HCT116 (cell line): ENCODE results near the gene C6orf47. TPM values are rescaled to one million over a fixed set of nuclear protein-coding genes. Genes with fewer than 3 reads are reported as not detected.

ENCODE experiments used
- ATAC-seq: fragments of 200-7000 bp; cut with Tn5 transposase; 2 replicates; pipeline ENCODE4 v1.9.1; 2020; ENCODE audit warnings: mild to moderate bottlenecking, moderate library complexity
- BruUV-seq: library from RNA; stranded (reverse); fragments of 400-500 nt; replicated peaks from 2 replicates; lab custom pipeline; 2021; lab: Mats Ljungman, UMichigan
- CTCF ChIA-PET: fragments of 300-600 bp; sonication (Branson Sonifier 250); formaldehyde crosslinking; loops from one replicate; lab custom pipeline; 2021; ENCODE audit warnings: antibody characterized with exemption; lab: Charles Lee
- POLR2A ChIA-PET: fragments of 300-600, 350-600 bp; sonication (Branson Sonifier 250); formaldehyde crosslinking; loops from one replicate; lab custom pipeline; 2021; ENCODE audit warnings: antibody characterized with exemption; lab: Charles Lee
- RAD21 ChIA-PET, 2 experiments: fragments of 300-600 bp; sonication (Branson Sonifier 250); formaldehyde crosslinking; loops; one replicate each; lab custom pipeline; 2023; ENCODE audit warnings: low total read pairs in 2 of 2; ENCODE audit not compliant: uncharacterized antibody in 2 of 2, unreplicated experiment in 2 of 2, low non-redundant PET in 1 of 2; lab: Charles Lee
- DNase-seq: peaks from one replicate; pipeline ENCODE4 v3.0.0-alpha.2; 2010; ENCODE audit warnings: low read depth, low spot score
- H2AFZ ChIP-seq: fragments of 200-600 bp; shearing (Covaris generic), sonication (generic); 2 replicates; pipeline ENCODE4 v1.6.1; 2017; ENCODE audit warnings: low read depth, mixed run types, mixed read lengths, antibody characterized with exemption, low read length; ENCODE audit not compliant: poor library complexity, severe bottlenecking
- H3K27ac ChIP-seq: 2 replicates; pipeline ENCODE4 v1.5.1; 2012; ENCODE audit warnings: low read depth, low read length
- H3K27me3 ChIP-seq: fragments of 200-600 bp; sonication (generic); 2 replicates; pipeline ENCODE4 v1.6.1; 2016; ENCODE audit warnings: mixed run types, low read length, mixed read lengths; ENCODE audit not compliant: insufficient read depth
- H3K36me3 ChIP-seq, 2 experiments: fragments of 200-500 bp in 1 of 2; fragments of 200-600 bp in 1 of 2; sonication (Bioruptor generic) in 1 of 2; sonication (generic) in 1 of 2; 2 replicates each; pipeline versions ENCODE4 v1.5.1 to v1.6.1; 2014 to 2016; ENCODE audit warnings: low read length in 2 of 2, inconsistent platforms in 1 of 2, mixed read lengths in 1 of 2, mixed run types in 1 of 2; ENCODE audit not compliant: insufficient read depth in 2 of 2, control insufficient read depth in 1 of 2
- H3K4me1 ChIP-seq, 2 experiments: fragments of 200-600 bp in 1 of 2; sonication (generic) in 1 of 2; 2 replicates each; pipeline versions ENCODE4 v1.5.1 to v1.6.1; 2012 to 2017; ENCODE audit warnings: low read length in 2 of 2, inconsistent platforms in 1 of 2, mild to moderate bottlenecking in 1 of 2, mixed read lengths in 1 of 2, mixed run types in 1 of 2, moderate library complexity in 1 of 2; ENCODE audit not compliant: insufficient read depth in 2 of 2, control insufficient read depth in 1 of 2
- H3K4me2 ChIP-seq: fragments of 200-600 bp; sonication (generic); 2 replicates; pipeline ENCODE4 v1.6.1; 2017; ENCODE audit warnings: mixed run types, low read length, mixed read lengths
- H3K4me3 ChIP-seq, 2 experiments: fragments of 200-600 bp in 1 of 2; sonication (generic) in 1 of 2; replicated peaks in 1 of 2; 2 replicates each; pipeline ENCODE4 v1.5.1; 2011 to 2016; ENCODE audit warnings: low read length in 2 of 2, control low read depth in 1 of 2, low read depth in 1 of 2, mild to moderate bottlenecking in 1 of 2, mixed read lengths in 1 of 2, mixed run types in 1 of 2
- H3K79me2 ChIP-seq: fragments of 200-600 bp; sonication (generic); 2 replicates; pipeline ENCODE4 v1.6.1; 2017; ENCODE audit warnings: mild to moderate bottlenecking, mixed run types, low read length, moderate library complexity, mixed read lengths; ENCODE audit not compliant: insufficient read depth
- H3K9ac ChIP-seq: fragments of 200-600 bp; sonication (generic); 2 replicates; pipeline ENCODE4 v1.6.1; 2016; ENCODE audit warnings: low read length, mixed read lengths
- H3K9me2 ChIP-seq: fragments of 200-600 bp; sonication (generic), shearing (Covaris generic); 2 replicates; pipeline ENCODE4 v1.6.1; 2017; ENCODE audit warnings: mixed run types, mild to moderate bottlenecking, moderate library complexity; ENCODE audit not compliant: insufficient read depth
- H3K9me3 ChIP-seq, 2 experiments: fragments of 200-500 bp in 1 of 2; fragments of 200-600 bp in 1 of 2; sonication (Bioruptor generic) in 1 of 2; sonication (generic) in 1 of 2; 2 replicates each; pipeline ENCODE4 v1.6.1; 2014 to 2017; ENCODE audit warnings: low read length in 2 of 2, mixed read lengths in 2 of 2, inconsistent platforms in 1 of 2, low read depth in 1 of 2, mild to moderate bottlenecking in 1 of 2, mixed run types in 1 of 2, moderate library complexity in 1 of 2; ENCODE audit not compliant: control insufficient read depth in 1 of 2, insufficient read depth in 1 of 2
- H4K20me1 ChIP-seq: fragments of 200-600 bp; sonication (generic), shearing (Covaris generic); 2 replicates; pipeline ENCODE4 v1.6.1; 2017; ENCODE audit warnings: mixed run types, mild to moderate bottlenecking, moderate library complexity; ENCODE audit not compliant: insufficient read depth
- CEBPB ChIP-seq: IDR thresholded peaks from 2 replicates; pipeline ENCODE4 v1.6.1; 2012; ENCODE audit warnings: low read depth
- ELF1 ChIP-seq: IDR thresholded peaks from 2 replicates; pipeline ENCODE4 v1.6.1; 2012; ENCODE audit warnings: low read depth, borderline replicate concordance
- EZH2 ChIP-seq: fragments of 200-600 bp; sonication (generic); IDR thresholded peaks from 2 replicates; pipeline ENCODE4 v1.6.1; 2017; ENCODE audit warnings: antibody characterized with exemption, mixed run types
- FOSL1 ChIP-seq: IDR thresholded peaks from 2 replicates; pipeline ENCODE4 v1.6.1; 2012; ENCODE audit warnings: low read depth
- JUND ChIP-seq: IDR thresholded peaks from 2 replicates; pipeline ENCODE4 v1.6.1; 2012
- POLR2A ChIP-seq: IDR thresholded peaks from 2 replicates; pipeline ENCODE4 v1.7.0; 2011; ENCODE audit warnings: borderline replicate concordance; ENCODE audit not compliant: insufficient read depth, insufficient read length; ENCODE audit errors: extremely low read depth
- RAD21 ChIP-seq: IDR thresholded peaks from 2 replicates; pipeline ENCODE4 v1.6.1; 2012; ENCODE audit warnings: low read depth, mild to moderate bottlenecking
- SIN3A ChIP-seq: IDR thresholded peaks from 2 replicates; pipeline ENCODE4 v1.6.1; 2012; ENCODE audit warnings: low read depth
- TCF7L2 ChIP-seq: IDR thresholded peaks from 2 replicates; pipeline ENCODE4 v1.7.0; 2011; ENCODE audit warnings: borderline replicate concordance, inconsistent platforms; ENCODE audit not compliant: insufficient read depth, insufficient read length; ENCODE audit errors: extremely low read depth
- ZBTB33 ChIP-seq: IDR thresholded peaks from 2 replicates; pipeline ENCODE4 v1.6.1; 2011; ENCODE audit warnings: mild to moderate bottlenecking, low read length, moderate library complexity; ENCODE audit not compliant: insufficient replicate concordance; ENCODE audit errors: extremely low read depth
- ZFX ChIP-seq: fragments of 450-650 bp; IDR thresholded peaks from 2 replicates; pipeline ENCODE4 v1.6.1; 2017
- ZNF274 ChIP-seq: fragments of 200-500 bp; sonication (Bioruptor generic); IDR thresholded peaks from 2 replicates; pipeline ENCODE4 v1.6.1; 2014; ENCODE audit warnings: mild to moderate bottlenecking, low read depth, low read length, inconsistent platforms
- intact Hi-C: fragments of 100-400 bp; cut with micrococcal nuclease; formaldehyde crosslinking; loops from 2 replicates; pipeline ENCODE4 v1.10.0; 2022
- total RNA-seq: library from RNA; stranded (reverse); gene quantifications from one replicate; pipeline ENCODE4 v1.2.1, GENCODE V29; 2021; ENCODE audit not compliant: unreplicated experiment
- TF ChIP-seq, protein P1 (sequence below), 3 experiments: fragments of 200-600 bp in 1 of 3; sonication (generic) in 1 of 3; IDR thresholded peaks in 2 of 3; conservative IDR thresholded peaks in 1 of 3; 2 replicates each; pipeline ENCODE4 v1.5.1; 2012 to 2017; ENCODE audit warnings: low read depth in 2 of 3, low read length in 2 of 3, antibody characterized with exemption in 1 of 3, borderline replicate concordance in 1 of 3, control low read depth in 1 of 3, mild to moderate bottlenecking in 1 of 3, mixed read lengths in 1 of 3, mixed run types in 1 of 3, moderate library complexity in 1 of 3; ENCODE audit not compliant: insufficient read depth in 1 of 3

Gene C6orf47
- total RNA-seq, 1 experiment from 2014 or later: 13.4 TPM

DNA sequence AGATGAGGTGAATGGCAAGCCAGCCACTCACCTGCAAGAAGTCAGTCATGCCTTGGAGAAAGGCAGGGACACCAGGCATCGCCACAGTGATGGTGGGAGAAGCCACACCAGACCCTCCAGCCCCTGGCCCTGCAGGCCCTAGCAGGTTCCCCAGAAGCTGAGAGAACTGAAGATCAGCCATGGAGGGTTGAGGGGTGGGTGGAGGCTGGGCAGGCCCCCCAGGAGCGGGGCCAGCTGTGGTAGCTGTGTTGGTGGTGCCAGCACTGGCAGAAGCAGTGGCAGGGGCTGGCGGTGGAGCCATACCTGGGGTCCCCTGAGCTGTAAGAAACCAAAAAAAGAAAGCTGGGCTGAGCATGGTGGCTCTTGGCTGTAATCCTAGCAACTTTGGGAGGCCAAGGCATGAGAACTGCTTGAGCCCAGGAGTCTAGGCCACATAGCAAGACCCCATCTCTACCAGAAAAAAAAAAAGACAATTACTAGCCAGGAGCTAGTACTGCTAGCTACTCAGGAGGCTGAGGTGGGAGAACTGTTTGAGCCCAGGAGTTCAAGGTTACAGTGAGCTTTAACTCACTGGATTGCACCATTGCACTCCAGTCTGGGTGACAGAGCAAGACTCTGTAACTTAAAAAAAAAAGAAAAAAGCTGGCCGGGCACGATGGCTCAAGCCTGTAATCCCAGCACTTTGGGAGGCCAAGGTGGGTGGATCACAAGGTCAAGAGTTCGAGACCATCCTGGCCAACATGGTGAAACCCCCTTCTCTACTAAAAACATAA, 17.6 kb downstream of the C6orf47 start:
- peaks cover 50 to 56% of the 10 kb centered on the region in 2 experiments; a peak in 3 of 4 replicates for H3K36me3 ChIP-seq
- BruUV-seq: no TSS peak
- H3K79me2 ChIP-seq: peaks cover 12% of the 10 kb centered on the region; the same call in 1 of the 2 replicates
- no peak overlapping the region for H3K9ac ChIP-seq
- H3K9me2 ChIP-seq: no peaks in the 10 kb centered on the region
- ChIA-PET CTCF (no interaction called here), POLR2A (no interaction called here), RAD21 (interaction anchor here in 1 of 2 experiments (0.7 kb wide), 1 partner anchor 41 kb away, joined by 12 read pairs; no protein-coding TSS in a partner anchor)
- H4K20me1 ChIP-seq: no peaks in the 10 kb centered on the region
- ATAC-seq: no peak
- no peak overlapping the region for H3K27ac ChIP-seq
- no peak overlapping the region for H3K4me3 ChIP-seq
- no peak for DNase-seq
- H3K4me2 ChIP-seq: no peak overlapping the region
- no peak overlapping the region for H2AFZ ChIP-seq
- no peaks in the 10 kb centered on the region for H3K27me3 ChIP-seq
- intact Hi-C loops: no loop called here
- H3K9me3 ChIP-seq: no peaks in the 10 kb centered on the region
- no peaks in the 10 kb centered on the region for H3K4me1 ChIP-seq
- TF ChIP-seq ZFX (no peak), ZBTB33 (no peak)
- TF ChIP-seq, all 23 proteins: peak for 0

- Histone ChIP-seq H3K4me3 (no peak overlapping the region), H3K79me2 (peaks cover 4% of the 10 kb centered on the region; the same call in 1 of the 2 replicates), H4K20me1 (no peaks in the 10 kb centered on the region), H2AFZ (no peak overlapping the region), H3K9ac (no peak overlapping the region), H3K4me1 (no peaks in the 10 kb centered on the region), H3K9me3 (no peaks in the 10 kb centered on the region), H3K9me2 (no peaks in the 10 kb centered on the region), H3K27me3 (no peaks in the 10 kb centered on the region), H3K4me2 (no peak overlapping the region), H3K27ac (no peak overlapping the region), H3K36me3 (peaks cover 46 to 53% of the 10 kb centered on the region in 2 experiments; a peak in 3 of 4 replicates)
- no TSS peak for BruUV-seq
- ATAC-seq (no peak), DNase-seq (no peak)
- POLR2A ChIA-PET: no interaction called here
- RAD21 ChIA-PET: no interaction called here
- intact Hi-C loops: no loop called here
- CTCF ChIA-PET: no interaction called here
- no peak for TF ChIP-seq ZFX
- TF ChIP-seq POLR2A: no peak
- TF ChIP-seq CEBPB: no peak
- no peak for TF ChIP-seq EZH2
- TF ChIP-seq SIN3A: no peak
- TF ChIP-seq RAD21: no peak
- TF ChIP-seq FOSL1: no peak
- TF ChIP-seq, protein P1, sequence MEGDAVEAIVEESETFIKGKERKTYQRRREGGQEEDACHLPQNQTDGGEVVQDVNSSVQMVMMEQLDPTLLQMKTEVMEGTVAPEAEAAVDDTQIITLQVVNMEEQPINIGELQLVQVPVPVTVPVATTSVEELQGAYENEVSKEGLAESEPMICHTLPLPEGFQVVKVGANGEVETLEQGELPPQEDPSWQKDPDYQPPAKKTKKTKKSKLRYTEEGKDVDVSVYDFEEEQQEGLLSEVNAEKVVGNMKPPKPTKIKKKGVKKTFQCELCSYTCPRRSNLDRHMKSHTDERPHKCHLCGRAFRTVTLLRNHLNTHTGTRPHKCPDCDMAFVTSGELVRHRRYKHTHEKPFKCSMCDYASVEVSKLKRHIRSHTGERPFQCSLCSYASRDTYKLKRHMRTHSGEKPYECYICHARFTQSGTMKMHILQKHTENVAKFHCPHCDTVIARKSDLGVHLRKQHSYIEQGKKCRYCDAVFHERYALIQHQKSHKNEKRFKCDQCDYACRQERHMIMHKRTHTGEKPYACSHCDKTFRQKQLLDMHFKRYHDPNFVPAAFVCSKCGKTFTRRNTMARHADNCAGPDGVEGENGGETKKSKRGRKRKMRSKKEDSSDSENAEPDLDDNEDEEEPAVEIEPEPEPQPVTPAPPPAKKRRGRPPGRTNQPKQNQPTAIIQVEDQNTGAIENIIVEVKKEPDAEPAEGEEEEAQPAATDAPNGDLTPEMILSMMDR (IDR thresholded peaks at IDR 0.05 in 2 of 3, conservative IDR thresholded peaks at IDR 0.05 in 1 of 3; ENCODE audit: borderline replicate concordance in 1 of 3, insufficient read depth in 1 of 3, low read depth in 2 of 3, low read length in 2 of 3): no peak
- no peak for TF ChIP-seq ELF1
- TF ChIP-seq TCF7L2: no peak
- TF ChIP-seq ZNF274: no peak
- no peak for TF ChIP-seq JUND
Measured at GRCh38 chr6:31641370-31641769, 19.2 kb downstream of the C6orf47 start.
